IPS-15b (cell line): ENCODE measurements around the gene CEBPA.
"Not testable (repeated sequence)": the region's sequence is repeated elsewhere in the genome, so short reads cannot be mapped to it uniquely, and the experiment has no call there.

ENCODE experiments used
- H3K27me3 ChIP-seq: one replicate; pipeline ENCODE4 v1.6.1; 2013; ENCODE audit warnings: low read length; ENCODE audit not compliant: control insufficient read depth, insufficient read depth
- H3K36me3 ChIP-seq: one replicate; pipeline ENCODE4 v1.6.1; 2013; ENCODE audit warnings: low read length; ENCODE audit not compliant: control insufficient read depth, insufficient read depth
- H3K4me1 ChIP-seq: one replicate; pipeline ENCODE4 v1.6.1; 2013; ENCODE audit warnings: mild to moderate bottlenecking, low read length; ENCODE audit not compliant: control insufficient read depth, insufficient read depth
- H3K4me3 ChIP-seq: one replicate; pipeline ENCODE4 v1.5.1; 2013; ENCODE audit warnings: low read depth, low read length
- H3K9ac ChIP-seq: one replicate; pipeline ENCODE4 v1.6.1; 2013; ENCODE audit warnings: low read depth, mild to moderate bottlenecking, low read length
- H3K9me3 ChIP-seq: one replicate; pipeline ENCODE4 v1.6.1; 2013; ENCODE audit warnings: mild to moderate bottlenecking, low read length; ENCODE audit not compliant: control insufficient read depth, insufficient read depth

CEBPA gene

GRCh38 chr19:33320636-33321035 lies 18.3 kb upstream of the CEBPA start:
- H3K4me3 ChIP-seq: no peak overlapping the region
- no peaks in the 10 kb centered on the region for H3K4me1 ChIP-seq
- no peaks in the 10 kb centered on the region for H3K9me3 ChIP-seq
- H3K27me3 ChIP-seq: no peaks in the 10 kb centered on the region
- H3K36me3 ChIP-seq: no peaks in the 10 kb centered on the region
- H3K9ac ChIP-seq: no peak overlapping the region

- H3K36me3 ChIP-seq, H3K4me3 ChIP-seq, H3K4me1 ChIP-seq, H3K9me3 ChIP-seq, H3K9ac ChIP-seq, H3K27me3 ChIP-seq: not testable (repeated sequence)
Observed at GRCh38 chr19:33317991-33318390, 15.7 kb upstream of the CEBPA start.

GRCh38 chr19:33317517-33317916 lies 15.2 kb upstream of the CEBPA start:
- H3K4me1 ChIP-seq: no peaks in the 10 kb centered on the region

GRCh38 chr19:33316541-33317264 lies 14.4 kb upstream of the CEBPA start:
- H3K9ac ChIP-seq: no peak overlapping the region
- no peak overlapping the region for H3K4me3 ChIP-seq
- H3K9me3 ChIP-seq: no peaks in the 10 kb centered on the region
- no peaks in the 10 kb centered on the region for H3K27me3 ChIP-seq
- H3K4me1 ChIP-seq: no peaks in the 10 kb centered on the region
- no peaks in the 10 kb centered on the region for H3K36me3 ChIP-seq

More at GRCh38 chr19:33317517-33317916, 15.2 kb upstream of the CEBPA start:
- Histone ChIP-seq H3K36me3 (no peaks in the 10 kb centered on the region), H3K27me3 (no peaks in the 10 kb centered on the region), H3K4me3 (no peak overlapping the region), H3K9ac (no peak overlapping the region), H3K9me3 (no peaks in the 10 kb centered on the region)

GRCh38 chr19:33312808-33313207 lies 10.5 kb upstream of the CEBPA start:
- not testable (repeated sequence) for H3K36me3 ChIP-seq, H3K4me3 ChIP-seq, H3K4me1 ChIP-seq, H3K27me3 ChIP-seq, H3K9ac ChIP-seq, H3K9me3 ChIP-seq

GRCh38 chr19:33312065-33312464 lies 9.7 kb upstream of the CEBPA start:
- Histone ChIP-seq H3K4me3 (no peak overlapping the region), H3K9me3 (no peaks in the 10 kb centered on the region), H3K27me3 (no peaks in the 10 kb centered on the region), H3K36me3 (no peaks in the 10 kb centered on the region), H3K9ac (no peak overlapping the region), H3K4me1 (no peaks in the 10 kb centered on the region)

GRCh38 chr19:33311326-33311682 lies 9.0 kb upstream of the CEBPA start:
- H3K27me3 ChIP-seq: no peaks in the 10 kb centered on the region
- H3K9me3 ChIP-seq: no peaks in the 10 kb centered on the region
- no peaks in the 10 kb centered on the region for H3K36me3 ChIP-seq
- no peaks in the 10 kb centered on the region for H3K4me1 ChIP-seq
- H3K9ac ChIP-seq: no peak overlapping the region
- no peak overlapping the region for H3K4me3 ChIP-seq

- H3K36me3 ChIP-seq: no peaks in the 10 kb centered on the region
- no peaks in the 10 kb centered on the region for H3K4me1 ChIP-seq
- H3K27me3 ChIP-seq: no peaks in the 10 kb centered on the region
- H3K9ac ChIP-seq: no peak overlapping the region
- no peak overlapping the region for H3K4me3 ChIP-seq
- H3K9me3 ChIP-seq: no peaks in the 10 kb centered on the region
Observed at GRCh38 chr19:33310606-33311325, 8.4 kb upstream of the CEBPA start.

GRCh38 chr19:33309826-33310225 lies 7.5 kb upstream of the CEBPA start:
- no peak overlapping the region for H3K4me3 ChIP-seq
- no peaks in the 10 kb centered on the region for H3K4me1 ChIP-seq
- no peak overlapping the region for H3K9ac ChIP-seq
- H3K36me3 ChIP-seq: no peaks in the 10 kb centered on the region
- peaks cover 1% of the 10 kb centered on the region for H3K27me3 ChIP-seq
- H3K9me3 ChIP-seq: no peaks in the 10 kb centered on the region

GRCh38 chr19:33306853-33307792 lies 4.8 kb upstream of the CEBPA start:
- Histone ChIP-seq H3K36me3 (no peaks in the 10 kb centered on the region), H3K9me3 (no peaks in the 10 kb centered on the region), H3K4me1 (no peaks in the 10 kb centered on the region), H3K4me3 (no peak overlapping the region), H3K9ac (no peak overlapping the region), H3K27me3 (peaks cover 16% of the 10 kb centered on the region)

- peaks cover 18% of the 10 kb centered on the region for H3K27me3 ChIP-seq
- H3K36me3 ChIP-seq: no peaks in the 10 kb centered on the region
- no peak overlapping the region for H3K4me3 ChIP-seq
- H3K4me1 ChIP-seq: no peaks in the 10 kb centered on the region
- no peaks in the 10 kb centered on the region for H3K9me3 ChIP-seq
- no peak overlapping the region for H3K9ac ChIP-seq
Observed at GRCh38 chr19:33306191-33306590, 3.9 kb upstream of the CEBPA start.
